Neural crest cell (in vitro differentiated cells): ENCODE measurements around the gene KRTAP6-3. TPM values are rescaled to one million over a fixed set of nuclear protein-coding genes. Genes with fewer than 3 reads are reported as not detected.

Experiments used
- DNase-seq: peaks from one replicate; pipeline ENCODE4 v3.0.0; 2021; ENCODE audit warnings: low read depth, mixed read lengths, low spot score
- H3K27ac Mint-ChIP-seq: one replicate; pipeline ENCODE4 v1.8.0; 2021; ENCODE audit warnings: mild to moderate bottlenecking, mixed read lengths; ENCODE audit not compliant: unreplicated experiment
- H3K27me3 Mint-ChIP-seq: 2 replicates; pipeline ENCODE4 v1.8.0; 2021; ENCODE audit warnings: low read depth, mild to moderate bottlenecking, mixed read lengths
- H3K36me3 Mint-ChIP-seq: 2 replicates; pipeline ENCODE4 v1.8.0; 2021; ENCODE audit warnings: low read depth, mild to moderate bottlenecking, mixed read lengths
- H3K4me1 Mint-ChIP-seq: 2 replicates; pipeline ENCODE4 v1.8.0; 2021; ENCODE audit warnings: mixed read lengths
- H3K4me3 Mint-ChIP-seq: one replicate; pipeline ENCODE4 v1.8.0; 2021; ENCODE audit warnings: mild to moderate bottlenecking, mixed read lengths
- H3K9me3 Mint-ChIP-seq: 2 replicates; pipeline ENCODE4 v1.8.0; 2021; ENCODE audit warnings: mixed read lengths
- CTCF ChIP-seq: fragments of 200-600 bp; sonication (generic); conservative IDR thresholded peaks from 2 replicates; pipeline ENCODE4 v1.5.0; 2021; ENCODE audit warnings: antibody characterized with exemption, mild to moderate bottlenecking
- long read RNA-seq: library from polyadenylated mRNA; unstranded; transcript quantifications from one replicate; pipeline ENCODE4 v2.0.0, GENCODE V29; 2020
- total RNA-seq: library from RNA; stranded (reverse); gene quantifications from 2 replicates; pipeline ENCODE4 v1.2.1, GENCODE V29; 2021

Gene KRTAP6-3
- total RNA-seq: not detected in 2 replicates
- long read RNA-seq: 0 reads

GRCh38 chr21:30592140-30592539, at the start of gene KRTAP6-3:
Gene KRTAP6-3, plus strand, starts transcription at chr21:30592440. Its CDS starts 6 bp downstream, at chr21:30592446.
- no peak for TF ChIP-seq CTCF
- H3K4me3 Mint-ChIP-seq: no peak within 1 kb of the TSS
- H3K27ac Mint-ChIP-seq: no peak within 1 kb of the TSS
- H3K9me3 Mint-ChIP-seq: peaks cover 10% of the 10 kb centered on the region
- DNase-seq: no peak
- H3K27me3 Mint-ChIP-seq: no peaks in the 10 kb centered on the region
- no peaks in the 10 kb centered on the region for H3K4me1 Mint-ChIP-seq
- no peaks in the 10 kb centered on the region for H3K36me3 Mint-ChIP-seq

GRCh38 chr21:30552782-30553181, 39.5 kb upstream of the KRTAP6-3 start:
- H3K27me3 Mint-ChIP-seq: no peaks in the 10 kb centered on the region
- H3K4me3 Mint-ChIP-seq: no peak overlapping the region
- H3K9me3 Mint-ChIP-seq: peaks cover 24% of the 10 kb centered on the region
- TF ChIP-seq CTCF: no peak
- peaks cover 6% of the 10 kb centered on the region for H3K36me3 Mint-ChIP-seq
- H3K27ac Mint-ChIP-seq: no peak overlapping the region
- no peak for DNase-seq
- no peaks in the 10 kb centered on the region for H3K4me1 Mint-ChIP-seq

GRCh38 chr21:30555095-30555494, 37.1 kb upstream of the KRTAP6-3 start:
- Mint-ChIP-seq H3K36me3 (peaks cover 3% of the 10 kb centered on the region), H3K27me3 (no peaks in the 10 kb centered on the region), H3K4me1 (no peaks in the 10 kb centered on the region), H3K9me3 (peaks cover 20% of the 10 kb centered on the region), H3K27ac (no peak overlapping the region), H3K4me3 (no peak overlapping the region)
- no peak for DNase-seq
- no peak for TF ChIP-seq CTCF

- no peak within 1 kb of the TSS for H3K4me3 Mint-ChIP-seq
- H3K4me1 Mint-ChIP-seq: no peaks in the 10 kb centered on the region
- peaks cover 10% of the 10 kb centered on the region for H3K9me3 Mint-ChIP-seq
- no peak for DNase-seq
- H3K27me3 Mint-ChIP-seq: no peaks in the 10 kb centered on the region
- TF ChIP-seq CTCF: no peak
- no peak within 1 kb of the TSS for H3K27ac Mint-ChIP-seq
- H3K36me3 Mint-ChIP-seq: peaks cover 3% of the 10 kb centered on the region
These were observed 30.9 kb upstream of the KRTAP6-3 start, which contains the start of gene KRTAP19-7 for GRCh38 chr21:30561264-30561895. Gene KRTAP19-7, minus strand, starts transcription at chr21:30561314. Its CDS starts 25 bp downstream, at chr21:30561289.

GRCh38 chr21:30561957-30562356, 30.3 kb upstream of the KRTAP6-3 start:
- no peak overlapping the region for H3K27ac Mint-ChIP-seq
- DNase-seq: no peak
- no peak for TF ChIP-seq CTCF

More at GRCh38 chr21:30561957-30562356, 30.3 kb upstream of the KRTAP6-3 start:
- H3K4me1 Mint-ChIP-seq: no peaks in the 10 kb centered on the region
- H3K36me3 Mint-ChIP-seq: peaks cover 3% of the 10 kb centered on the region
- H3K9me3 Mint-ChIP-seq: peaks cover 10% of the 10 kb centered on the region
- no peaks in the 10 kb centered on the region for H3K27me3 Mint-ChIP-seq
- H3K4me3 Mint-ChIP-seq: no peak overlapping the region
